ENCODE results near the gene PPP2R5E.

DNA sequence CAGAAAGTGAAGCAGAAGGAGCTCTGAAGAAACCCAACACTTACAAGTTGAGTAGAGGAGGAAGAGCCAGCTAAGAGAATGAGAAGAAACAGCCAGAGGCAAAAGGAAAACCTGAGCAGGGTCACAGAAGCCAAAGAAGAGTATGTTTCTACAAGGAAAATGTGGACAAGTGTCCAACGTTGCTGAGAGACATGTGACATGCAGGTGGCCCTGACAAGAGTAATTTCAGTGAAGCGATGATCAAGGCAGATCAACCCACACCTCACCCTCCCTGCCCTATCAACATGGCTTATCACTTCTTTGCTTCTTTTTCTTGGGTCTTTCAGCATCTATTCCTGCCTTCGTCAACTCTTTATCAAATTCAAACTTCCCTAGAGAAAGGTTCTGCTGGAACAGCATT lies 68.3 kb downstream of the PPP2R5E start:
- TF ChIP-seq, protein P1, sequence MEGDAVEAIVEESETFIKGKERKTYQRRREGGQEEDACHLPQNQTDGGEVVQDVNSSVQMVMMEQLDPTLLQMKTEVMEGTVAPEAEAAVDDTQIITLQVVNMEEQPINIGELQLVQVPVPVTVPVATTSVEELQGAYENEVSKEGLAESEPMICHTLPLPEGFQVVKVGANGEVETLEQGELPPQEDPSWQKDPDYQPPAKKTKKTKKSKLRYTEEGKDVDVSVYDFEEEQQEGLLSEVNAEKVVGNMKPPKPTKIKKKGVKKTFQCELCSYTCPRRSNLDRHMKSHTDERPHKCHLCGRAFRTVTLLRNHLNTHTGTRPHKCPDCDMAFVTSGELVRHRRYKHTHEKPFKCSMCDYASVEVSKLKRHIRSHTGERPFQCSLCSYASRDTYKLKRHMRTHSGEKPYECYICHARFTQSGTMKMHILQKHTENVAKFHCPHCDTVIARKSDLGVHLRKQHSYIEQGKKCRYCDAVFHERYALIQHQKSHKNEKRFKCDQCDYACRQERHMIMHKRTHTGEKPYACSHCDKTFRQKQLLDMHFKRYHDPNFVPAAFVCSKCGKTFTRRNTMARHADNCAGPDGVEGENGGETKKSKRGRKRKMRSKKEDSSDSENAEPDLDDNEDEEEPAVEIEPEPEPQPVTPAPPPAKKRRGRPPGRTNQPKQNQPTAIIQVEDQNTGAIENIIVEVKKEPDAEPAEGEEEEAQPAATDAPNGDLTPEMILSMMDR (IDR thresholded peaks at IDR 0.05), result no peak
- no peak for TF ChIP-seq POLR2A (IDR thresholded peaks at IDR 0.05)

Measured in testis (tissue), 2 donors.